K562 (cell line): ENCODE data around the gene CDH2.

Source experiments
- ATF2 ChIP-seq: sonication (generic); formaldehyde crosslinking; IDR thresholded peaks from 2 replicates; pipeline ENCODE4 v1.8.1; 2022; ENCODE audit warnings: missing genetic modification reagents
- E2F8 ChIP-seq: fragments of 450-650 bp; IDR thresholded peaks from 2 replicates; pipeline ENCODE4 v1.7.1; 2018; ENCODE audit warnings: mild to moderate bottlenecking, low read depth; ENCODE audit not compliant: partially characterized antibody
- ELF1 ChIP-seq: fragments of 200-800 bp; sonication (Bioruptor generic); IDR thresholded peaks from 2 replicates; pipeline ENCODE4 v1.6.1; 2016; ENCODE audit warnings: missing genetic modification characterization, missing compliant biosample characterization
- ESRRA ChIP-seq: fragments of 450-650 bp; IDR thresholded peaks from 2 replicates; pipeline ENCODE4 v1.6.1; 2014; ENCODE audit warnings: low read depth, mild to moderate bottlenecking, moderate library complexity, borderline replicate concordance
- FOXA3 ChIP-seq, 2 experiments: fragments of 450-650 bp in 1 of 2; sonication (generic) in 1 of 2; formaldehyde crosslinking; IDR thresholded peaks in 1 of 2; conservative IDR thresholded peaks in 1 of 2; 2 replicates each; pipeline versions ENCODE4 v1.4.0 to v1.8.0; 2020 to 2022; ENCODE audit warnings: mild to moderate bottlenecking in 2 of 2, missing genetic modification reagents in 1 of 2
- FOXJ3 ChIP-seq: sonication (generic); formaldehyde crosslinking; IDR thresholded peaks from 2 replicates; pipeline ENCODE4 v1.4.0; 2020; ENCODE audit warnings: mild to moderate bottlenecking, missing genetic modification reagents
- MXD1 ChIP-seq: fragments of 250-450 bp; sonication (Bioruptor Pico); IDR thresholded peaks from 2 replicates; pipeline ENCODE4 v1.8.0; 2021; ENCODE audit warnings: borderline replicate concordance, mild to moderate bottlenecking, moderate library complexity; ENCODE audit not compliant: poor library complexity, severe bottlenecking
- POLR2H ChIP-seq: IDR thresholded peaks from 2 replicates; pipeline ENCODE4 v1.6.1; 2016; ENCODE audit warnings: missing genetic modification characterization, low read depth, mild to moderate bottlenecking, control low read depth, missing compliant biosample characterization, moderate library complexity
- RUNX1 ChIP-seq: sonication (generic); IDR thresholded peaks from 2 replicates; pipeline ENCODE4 v1.6.1; 2016; ENCODE audit warnings: antibody characterized with exemption, low read depth
- SAP30 ChIP-seq: fragments of 200-600 bp; sonication (generic); IDR thresholded peaks from 2 replicates; pipeline ENCODE4 v1.6.1; 2012; ENCODE audit warnings: borderline replicate concordance, low read depth, mild to moderate bottlenecking, moderate library complexity, low read length, control low read depth, inconsistent platforms; ENCODE audit not compliant: insufficient read depth, poor library complexity, severe bottlenecking
- SFPQ ChIP-seq: fragments of 200-400 bp; formaldehyde crosslinking; IDR thresholded peaks from 2 replicates; pipeline ENCODE4 v1.6.1; 2017; ENCODE audit warnings: mild to moderate bottlenecking, low read depth, low read length, moderate library complexity
- ZBED1 ChIP-seq: IDR thresholded peaks from 2 replicates; pipeline ENCODE4 v1.6.1; 2014
- ZNF174 ChIP-seq: fragments of 250-450 bp; sonication (Bioruptor Pico); IDR thresholded peaks from 2 replicates; pipeline ENCODE4 v1.4.0; 2020; ENCODE audit warnings: mild to moderate bottlenecking
- ZNF740 ChIP-seq, 3 experiments: fragments of 200-800 bp in 1 of 3; sonication (Bioruptor generic) in 1 of 3; sonication (generic) in 1 of 3; formaldehyde crosslinking in 1 of 3; IDR thresholded peaks; 2 replicates each; pipeline versions ENCODE4 v1.6.1 to v1.8.0; 2016 to 2022; ENCODE audit warnings: mild to moderate bottlenecking in 2 of 3, missing compliant biosample characterization in 2 of 3, missing genetic modification characterization in 2 of 3, missing genetic modification reagents in 1 of 3

GRCh38 chr18:28027755-28028154 lies 149.2 kb downstream of the CDH2 start:
- no peak for TF ChIP-seq ZBED1
- TF ChIP-seq ELF1 (tag), result no peak
- TF ChIP-seq E2F8, result no peak
- no peak for TF ChIP-seq FOXA3 (CRISPR knock-in tag; conservative IDR thresholded peaks at IDR 0.05 in 1 of 2, IDR thresholded peaks at IDR 0.05 in 1 of 2)
- TF ChIP-seq ESRRA, result no peak
- no peak for TF ChIP-seq MXD1
- TF ChIP-seq ZNF174, result no peak
- no peak for TF ChIP-seq POLR2H
- no peak for TF ChIP-seq SFPQ
- TF ChIP-seq RUNX1, result no peak
- TF ChIP-seq ZNF740 (CRISPR knock-in tag; IDR thresholded peaks at IDR 0.05), result no peak
- TF ChIP-seq ZNF740 (tag; IDR thresholded peaks at IDR 0.05), result no peak
- TF ChIP-seq ATF2 (CRISPR knock-in tag), result no peak
- TF ChIP-seq SAP30, result no peak
- no peak for TF ChIP-seq FOXJ3 (CRISPR knock-in tag)
